ENCODE data around the gene CR1L.
"Not testable (repeated sequence)": the region's sequence is repeated elsewhere in the genome, so short reads cannot be mapped to it uniquely, and the experiment has no call there.

CR1L gene

GRCh38 chr1:207690551-207690950, 45.6 kb downstream of the CR1L start:
- not testable (repeated sequence) for DNase-seq

- no peak for DNase-seq
Observed at GRCh38 chr1:207691010-207691409, 46.1 kb downstream of the CR1L start.

GRCh38 chr1:207691841-207692240, 46.9 kb downstream of the CR1L start:
- DNase-seq, result no peak

- DNase-seq, result not testable (repeated sequence)
Observed at GRCh38 chr1:207692291-207692690, 47.4 kb downstream of the CR1L start.

- no peak for DNase-seq
Observed at GRCh38 chr1:207695891-207696290, 51.0 kb downstream of the CR1L start.

GRCh38 chr1:207698822-207699483, 54.0 kb downstream of the CR1L start:
- DNase-seq, result peak in 1 of 2 experiments; percentile 49

GRCh38 chr1:207702317-207702716, 57.4 kb downstream of the CR1L start:
- DNase-seq, result no peak

GRCh38 chr1:207703712-207704111, 58.8 kb downstream of the CR1L start:
- no peak for DNase-seq

- DNase-seq, result not testable (repeated sequence)
Observed at GRCh38 chr1:207708004-207708403, 63.1 kb downstream of the CR1L start.

- peak in 1 of 2 experiments; percentile 3 for DNase-seq
Observed at GRCh38 chr1:207711285-207711684, 66.4 kb downstream of the CR1L start.

- not testable (repeated sequence) for DNase-seq
Observed at GRCh38 chr1:207712701-207713100, 67.8 kb downstream of the CR1L start.

GRCh38 chr1:207713529-207713928, 68.6 kb downstream of the CR1L start:
- DNase-seq, result no peak

- no peak for DNase-seq
Observed at GRCh38 chr1:207719234-207719633, 74.3 kb downstream of the CR1L start.

GRCh38 chr1:207728200-207728858, 83.4 kb downstream of the CR1L start:
- not testable (repeated sequence) for DNase-seq

- not testable (repeated sequence) for DNase-seq
Observed at GRCh38 chr1:207737503-207738157, 92.7 kb downstream of the CR1L start.

- not testable (repeated sequence) for DNase-seq
Observed at GRCh38 chr1:207738158-207738659, 93.3 kb downstream of the CR1L start.

- DNase-seq, result no peak
Observed at GRCh38 chr1:207740207-207740606, 95.3 kb downstream of the CR1L start.

GRCh38 chr1:207742850-207743555, 98.1 kb downstream of the CR1L start:
- no peak for DNase-seq

- DNase-seq, result no peak
Observed at GRCh38 chr1:207744000-207744534, 99.1 kb downstream of the CR1L start.

GRCh38 chr1:207745285-207745684, 100.4 kb downstream of the CR1L start:
- DNase-seq, result no peak

- no peak for DNase-seq
Observed at GRCh38 chr1:207745839-207746767, 101.2 kb downstream of the CR1L start.
